IPS-15b (cell line): Measurements from ENCODE around the gene MTFR1L.

Experiments used
- H3K27me3 ChIP-seq: one replicate; pipeline ENCODE4 v1.6.1; 2013; ENCODE audit warnings: low read length; ENCODE audit not compliant: control insufficient read depth, insufficient read depth
- H3K36me3 ChIP-seq: one replicate; pipeline ENCODE4 v1.6.1; 2013; ENCODE audit warnings: low read length; ENCODE audit not compliant: control insufficient read depth, insufficient read depth
- H3K4me1 ChIP-seq: one replicate; pipeline ENCODE4 v1.6.1; 2013; ENCODE audit warnings: mild to moderate bottlenecking, low read length; ENCODE audit not compliant: control insufficient read depth, insufficient read depth
- H3K4me3 ChIP-seq: one replicate; pipeline ENCODE4 v1.5.1; 2013; ENCODE audit warnings: low read depth, low read length
- H3K9ac ChIP-seq: one replicate; pipeline ENCODE4 v1.6.1; 2013; ENCODE audit warnings: low read depth, mild to moderate bottlenecking, low read length
- H3K9me3 ChIP-seq: one replicate; pipeline ENCODE4 v1.6.1; 2013; ENCODE audit warnings: mild to moderate bottlenecking, low read length; ENCODE audit not compliant: control insufficient read depth, insufficient read depth

The MTFR1L gene

GRCh38 chr1:25874635-25875153 lies 54.9 kb downstream of the MTFR1L start:
- Histone ChIP-seq H3K4me3 (peak overlapping the region; percentile 62), H3K9me3 (no peaks in the 10 kb centered on the region), H3K27me3 (peaks cover 19% of the 10 kb centered on the region), H3K9ac (peak overlapping the region; percentile 70), H3K36me3 (no peaks in the 10 kb centered on the region), H3K4me1 (peaks cover 16% of the 10 kb centered on the region)

- peaks cover 16% of the 10 kb centered on the region for H3K4me1 ChIP-seq
- H3K9ac ChIP-seq, result peak within 1 kb of the TSS; percentile 70
- peak within 1 kb of the TSS; percentile 62 for H3K4me3 ChIP-seq
- H3K9me3 ChIP-seq, result no peaks in the 10 kb centered on the region
- H3K36me3 ChIP-seq, result no peaks in the 10 kb centered on the region
- peaks cover 19% of the 10 kb centered on the region for H3K27me3 ChIP-seq
Measured at GRCh38 chr1:25875154-25875855, 55.6 kb downstream of the MTFR1L start, which contains the start of gene PAQR7. TSS of gene PAQR7 (minus strand) at chr1:25875708. CDS start at chr1:25863839, 11,869 bp downstream.

- peaks cover 21% of the 10 kb centered on the region for H3K27me3 ChIP-seq
- H3K4me1 ChIP-seq, result peaks cover 12% of the 10 kb centered on the region
- H3K4me3 ChIP-seq, result peak overlapping the region; percentile 62
- H3K9ac ChIP-seq, result peak overlapping the region; percentile 37
- no peaks in the 10 kb centered on the region for H3K9me3 ChIP-seq
- no peaks in the 10 kb centered on the region for H3K36me3 ChIP-seq
Measured at GRCh38 chr1:25875856-25876692, 56.3 kb downstream of the MTFR1L start.

- H3K9ac ChIP-seq, result no peak overlapping the region
- H3K4me3 ChIP-seq, result no peak overlapping the region
- H3K4me1 ChIP-seq, result peaks cover 7% of the 10 kb centered on the region
- peaks cover 21% of the 10 kb centered on the region for H3K27me3 ChIP-seq
- no peaks in the 10 kb centered on the region for H3K9me3 ChIP-seq
- no peaks in the 10 kb centered on the region for H3K36me3 ChIP-seq
Measured at GRCh38 chr1:25876693-25877077, 56.9 kb downstream of the MTFR1L start.

- H3K27me3 ChIP-seq, result peaks cover 21% of the 10 kb centered on the region
- no peaks in the 10 kb centered on the region for H3K36me3 ChIP-seq
- H3K4me3 ChIP-seq, result no peak overlapping the region
- H3K9ac ChIP-seq, result no peak overlapping the region
- H3K4me1 ChIP-seq, result peaks cover 7% of the 10 kb centered on the region
- H3K9me3 ChIP-seq, result no peaks in the 10 kb centered on the region
Measured at GRCh38 chr1:25877155-25877554, 57.4 kb downstream of the MTFR1L start.

DNA sequence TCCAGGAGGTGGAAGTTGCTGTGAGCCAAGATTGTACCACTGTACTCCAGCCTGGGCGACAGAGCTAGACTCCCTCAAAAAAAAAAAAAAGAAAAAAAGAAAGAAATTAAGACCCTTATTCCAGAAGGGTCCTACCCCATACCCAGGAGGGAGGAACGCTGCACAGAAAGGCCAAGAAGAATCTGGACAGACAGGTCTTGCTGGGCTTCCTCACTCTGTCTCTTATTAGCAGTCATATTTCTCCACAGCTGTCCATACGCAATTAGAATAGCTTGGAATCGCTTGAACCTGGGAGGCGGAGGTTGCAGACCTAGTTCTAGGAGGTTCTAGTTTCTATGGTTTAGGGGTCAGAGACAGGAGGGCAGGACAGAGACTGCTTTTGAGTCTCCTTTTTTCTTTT lies 58.9 kb downstream of the MTFR1L start:
- Histone ChIP-seq H3K27me3 (peaks cover 21% of the 10 kb centered on the region), H3K4me1 (peaks cover 7% of the 10 kb centered on the region), H3K36me3 (no peaks in the 10 kb centered on the region), H3K9ac (no peak overlapping the region), H3K9me3 (no peaks in the 10 kb centered on the region), H3K4me3 (no peak overlapping the region)

- no peak overlapping the region for H3K9ac ChIP-seq
- peaks cover 4% of the 10 kb centered on the region for H3K4me1 ChIP-seq
- no peaks in the 10 kb centered on the region for H3K9me3 ChIP-seq
- H3K4me3 ChIP-seq, result no peak overlapping the region
- peaks cover 20% of the 10 kb centered on the region for H3K27me3 ChIP-seq
- no peaks in the 10 kb centered on the region for H3K36me3 ChIP-seq
Measured at GRCh38 chr1:25879675-25880074, 59.9 kb downstream of the MTFR1L start.

- H3K4me3 ChIP-seq, result no peak overlapping the region
- H3K9me3 ChIP-seq, result no peaks in the 10 kb centered on the region
- no peak overlapping the region for H3K9ac ChIP-seq
- peaks cover 19% of the 10 kb centered on the region for H3K27me3 ChIP-seq
- H3K4me1 ChIP-seq, result peaks cover 3% of the 10 kb centered on the region
- no peaks in the 10 kb centered on the region for H3K36me3 ChIP-seq
Measured at GRCh38 chr1:25880518-25880917, 60.8 kb downstream of the MTFR1L start.

DNA sequence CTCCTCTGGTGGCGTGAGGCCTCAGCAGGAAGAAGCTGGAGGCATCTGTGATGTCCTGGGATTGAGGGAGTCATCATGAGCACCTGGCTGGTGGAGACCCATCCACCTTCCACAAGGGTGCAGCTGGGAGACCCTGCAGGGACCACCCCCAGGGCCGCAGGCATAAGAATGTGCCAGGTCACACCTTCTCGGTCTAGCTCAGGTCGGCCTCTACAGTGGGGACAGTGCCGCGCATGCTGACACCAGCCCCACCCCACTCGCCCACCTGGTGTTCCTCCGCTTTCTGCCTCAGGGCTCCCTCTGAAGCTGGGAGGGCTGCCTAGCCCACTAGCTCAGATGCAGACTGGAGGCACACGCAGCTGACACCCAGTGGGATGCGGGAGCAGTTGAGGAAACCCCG lies 61.5 kb downstream of the MTFR1L start:
- Histone ChIP-seq H3K9ac (no peak overlapping the region), H3K36me3 (no peaks in the 10 kb centered on the region), H3K4me1 (peaks cover 3% of the 10 kb centered on the region), H3K27me3 (peaks cover 17% of the 10 kb centered on the region), H3K4me3 (no peak overlapping the region), H3K9me3 (no peaks in the 10 kb centered on the region)
